Panc1 (cell line): ENCODE data around the gene COL27A1. TPM values are rescaled to one million over a fixed set of nuclear protein-coding genes. Genes with fewer than 3 reads are reported as not detected.

Source experiments
- ATAC-seq: fragments of 200-7000 bp; cut with Tn5 transposase; 2 replicates; pipeline ENCODE4 v1.9.1; 2020; ENCODE audit warnings: mild to moderate bottlenecking, moderate library complexity
- BruUV-seq: library from RNA; stranded (reverse); fragments of 400-500 nt; replicated peaks from 2 replicates; lab custom pipeline; 2021; lab: Mats Ljungman, UMichigan
- CTCF ChIA-PET: fragments of 300-600 bp; sonication (Branson Sonifier 250); formaldehyde crosslinking; loops from one replicate; lab custom pipeline; 2022; ENCODE audit warnings: antibody characterized with exemption; lab: Charles Lee
- POLR2A ChIA-PET: fragments of 300-600 bp; sonication (Branson Sonifier 250); formaldehyde crosslinking; loops from one replicate; lab custom pipeline; 2022; ENCODE audit warnings: antibody characterized with exemption; lab: Charles Lee
- DNase-seq: peaks from one replicate; pipeline ENCODE4 v3.0.0-alpha.2; 2010; ENCODE audit warnings: low read depth, low spot score
- H3K27ac ChIP-seq: 2 replicates; pipeline ENCODE4 v1.5.1; 2011; ENCODE audit warnings: mild to moderate bottlenecking, low read length, inconsistent platforms
- H3K27me3 ChIP-seq: fragments of 200-500 bp; sonication (Bioruptor generic); 2 replicates; pipeline ENCODE4 v1.6.0; 2014; ENCODE audit warnings: low read length, inconsistent platforms; ENCODE audit not compliant: control insufficient read depth, insufficient read depth
- H3K36me3 ChIP-seq: fragments of 200-500 bp; sonication (Bioruptor generic); 2 replicates; pipeline ENCODE4 v1.5.1; 2014; ENCODE audit warnings: inconsistent platforms, mild to moderate bottlenecking, low read length, moderate library complexity; ENCODE audit not compliant: control insufficient read depth, insufficient read depth
- H3K4me1 ChIP-seq: 2 replicates; pipeline ENCODE4 v1.5.1; 2011; ENCODE audit warnings: inconsistent platforms, mild to moderate bottlenecking, low read length, moderate library complexity; ENCODE audit not compliant: control insufficient read depth, insufficient read depth
- H3K4me3 ChIP-seq, 2 experiments: 2 replicates each; pipeline ENCODE4 v1.5.1; 2011 to 2012; ENCODE audit warnings: low read depth in 2 of 2, low read length in 2 of 2, mild to moderate bottlenecking in 2 of 2, inconsistent platforms in 1 of 2, moderate library complexity in 1 of 2
- H3K9me3 ChIP-seq: fragments of 200-500 bp; sonication (Bioruptor generic); 2 replicates; pipeline ENCODE4 v1.5.1; 2014; ENCODE audit warnings: low read depth, mild to moderate bottlenecking, inconsistent platforms, low read length, moderate library complexity; ENCODE audit not compliant: control insufficient read depth, insufficient read depth
- POLR2AphosphoS5 ChIP-seq: IDR thresholded peaks from 2 replicates; pipeline ENCODE4 v1.6.1; 2012; ENCODE audit warnings: mild to moderate bottlenecking, low read depth, low read length, moderate library complexity
- REST ChIP-seq, 2 experiments: IDR thresholded peaks; 2 replicates each; pipeline ENCODE4 v1.6.1; 2011 to 2012; ENCODE audit warnings: low read depth in 2 of 2, control low read depth in 1 of 2, low read length in 1 of 2, mild to moderate bottlenecking in 1 of 2, moderate library complexity in 1 of 2; ENCODE audit not compliant: insufficient read depth in 1 of 2
- SIN3A ChIP-seq: IDR thresholded peaks from 2 replicates; pipeline ENCODE4 v1.6.1; 2012; ENCODE audit warnings: low read depth, mild to moderate bottlenecking, low read length, moderate library complexity, borderline replicate concordance; ENCODE audit not compliant: insufficient read depth
- TCF7L2 ChIP-seq: IDR thresholded peaks from 2 replicates; pipeline ENCODE4 v1.6.1; 2011; ENCODE audit warnings: mild to moderate bottlenecking, low read depth, low read length, inconsistent platforms
- in situ Hi-C: cut with HindIII; loops from 2 replicates; pipeline ENCODE4 v1.10.0; 2016; ENCODE audit warnings: low sequenced_read_pairs, low pct_unique_long_range_greater_than_20kb
- intact Hi-C: fragments of 100-400 bp; cut with micrococcal nuclease; formaldehyde crosslinking; loops from one replicate; pipeline ENCODE4 v1.10.0; 2022; ENCODE audit not compliant: unreplicated experiment
- total RNA-seq: library from RNA; stranded (reverse); gene quantifications from one replicate; pipeline ENCODE4 v1.2.1, GENCODE V29; 2021; ENCODE audit not compliant: unreplicated experiment
- TF ChIP-seq, protein P1 (sequence below): fragments of 450-650 bp; IDR thresholded peaks from 2 replicates; pipeline ENCODE4 v1.5.1; 2017; ENCODE audit warnings: mild to moderate bottlenecking

The COL27A1 gene
- total RNA-seq, 1 experiment from 2014 or later: 5.1 TPM

DNA sequence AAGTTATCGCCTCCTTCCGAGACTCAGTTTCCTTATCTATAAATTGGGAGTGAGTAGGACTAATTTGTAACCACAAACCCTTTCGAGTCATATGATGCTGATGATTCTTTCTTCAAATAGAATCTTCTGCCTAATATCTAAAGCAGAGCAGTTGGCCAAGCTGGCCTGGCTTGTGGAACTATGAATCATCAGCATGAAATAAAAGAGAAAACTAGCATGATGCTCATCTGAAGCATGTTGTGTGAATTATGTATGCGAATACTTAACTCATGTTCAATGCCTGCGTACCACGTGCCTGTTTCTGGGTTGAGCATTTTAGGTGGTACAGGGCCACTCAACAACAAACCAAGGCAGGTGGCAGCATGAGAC, 152.5 kb downstream of the COL27A1 start:
- no peaks in the 10 kb centered on the region for H3K4me1 ChIP-seq
- CTCF ChIA-PET: no interaction called here
- TF ChIP-seq REST (IDR thresholded peaks at IDR 0.05; ENCODE audit: insufficient read depth in 1 of 2, low read depth in 2 of 2, low read length in 1 of 2) (no peak), POLR2AphosphoS5 (no peak), SIN3A (no peak), TCF7L2 (no peak)
- TF ChIP-seq, protein P1, sequence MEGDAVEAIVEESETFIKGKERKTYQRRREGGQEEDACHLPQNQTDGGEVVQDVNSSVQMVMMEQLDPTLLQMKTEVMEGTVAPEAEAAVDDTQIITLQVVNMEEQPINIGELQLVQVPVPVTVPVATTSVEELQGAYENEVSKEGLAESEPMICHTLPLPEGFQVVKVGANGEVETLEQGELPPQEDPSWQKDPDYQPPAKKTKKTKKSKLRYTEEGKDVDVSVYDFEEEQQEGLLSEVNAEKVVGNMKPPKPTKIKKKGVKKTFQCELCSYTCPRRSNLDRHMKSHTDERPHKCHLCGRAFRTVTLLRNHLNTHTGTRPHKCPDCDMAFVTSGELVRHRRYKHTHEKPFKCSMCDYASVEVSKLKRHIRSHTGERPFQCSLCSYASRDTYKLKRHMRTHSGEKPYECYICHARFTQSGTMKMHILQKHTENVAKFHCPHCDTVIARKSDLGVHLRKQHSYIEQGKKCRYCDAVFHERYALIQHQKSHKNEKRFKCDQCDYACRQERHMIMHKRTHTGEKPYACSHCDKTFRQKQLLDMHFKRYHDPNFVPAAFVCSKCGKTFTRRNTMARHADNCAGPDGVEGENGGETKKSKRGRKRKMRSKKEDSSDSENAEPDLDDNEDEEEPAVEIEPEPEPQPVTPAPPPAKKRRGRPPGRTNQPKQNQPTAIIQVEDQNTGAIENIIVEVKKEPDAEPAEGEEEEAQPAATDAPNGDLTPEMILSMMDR: no peak
- H3K36me3 ChIP-seq: no peaks in the 10 kb centered on the region
- no TSS peak for BruUV-seq
- no peak for ATAC-seq
- POLR2A ChIA-PET: no interaction called here
- no peak overlapping the region for H3K4me3 ChIP-seq
- no peak for DNase-seq
- H3K9me3 ChIP-seq: no peaks in the 10 kb centered on the region
- H3K27me3 ChIP-seq: no peaks in the 10 kb centered on the region
- intact Hi-C loops (no loop called here), in situ Hi-C loops (no loop called here)
- H3K27ac ChIP-seq: no peak overlapping the region

GRCh38 chr9:114308361-114308950, 153.1 kb downstream of the COL27A1 start:
- no peak for ATAC-seq
- Histone ChIP-seq H3K27me3 (no peaks in the 10 kb centered on the region), H3K27ac (no peak overlapping the region), H3K36me3 (no peaks in the 10 kb centered on the region), H3K4me1 (no peaks in the 10 kb centered on the region), H3K9me3 (no peaks in the 10 kb centered on the region), H3K4me3 (no peak overlapping the region)
- no TSS peak for BruUV-seq
- ChIA-PET CTCF (no interaction called here), POLR2A (no interaction called here)
- in situ Hi-C loops (no loop called here), intact Hi-C loops (no loop called here)
- TF ChIP-seq SIN3A (no peak), POLR2AphosphoS5 (no peak), REST (IDR thresholded peaks at IDR 0.05; ENCODE audit: insufficient read depth in 1 of 2, low read depth in 2 of 2, low read length in 1 of 2) (no peak), TCF7L2 (no peak)
- TF ChIP-seq, protein P1: no peak
- no peak for DNase-seq
